HG03469 (cell line): ENCODE measurements around the gene SELENOM.
"Not testable (repeated sequence)": the region's sequence is repeated elsewhere in the genome, so short reads cannot be mapped to it uniquely, and the experiment has no call there.

Source experiments
- ATAC-seq: cut with Tn5 transposase; IDR thresholded peaks from one replicate; pipeline ENCODE4 v1.9.1; 2021; ENCODE audit warnings: mild to moderate bottlenecking, moderate library complexity, moderate number of reproducible peaks; ENCODE audit not compliant: unreplicated experiment

Gene SELENOM

DNA sequence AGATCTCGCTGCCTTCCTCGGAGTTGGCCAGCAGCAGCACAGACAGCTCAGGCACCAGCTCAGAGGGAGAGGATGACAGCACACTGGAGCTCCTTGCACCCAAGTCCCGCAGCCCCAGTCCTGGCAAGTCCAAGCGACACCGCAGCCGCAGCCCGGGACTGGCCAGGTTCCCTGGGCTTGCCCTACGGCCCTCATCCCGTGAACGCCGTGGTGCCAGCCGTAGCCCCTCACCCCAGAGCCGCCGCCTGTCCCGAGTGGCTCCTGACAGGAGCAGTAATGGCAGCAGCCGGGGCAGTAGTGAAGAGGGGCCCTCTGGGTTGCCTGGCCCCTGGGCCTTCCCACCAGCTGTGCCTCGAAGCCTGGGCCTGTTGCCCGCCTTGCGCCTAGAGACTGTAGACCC lies 26.5 kb upstream of the SELENOM start:
- no peak for ATAC-seq

GRCh38 chr22:31130873-31131272 lies 23.5 kb upstream of the SELENOM start:
- ATAC-seq, result no peak

DNA sequence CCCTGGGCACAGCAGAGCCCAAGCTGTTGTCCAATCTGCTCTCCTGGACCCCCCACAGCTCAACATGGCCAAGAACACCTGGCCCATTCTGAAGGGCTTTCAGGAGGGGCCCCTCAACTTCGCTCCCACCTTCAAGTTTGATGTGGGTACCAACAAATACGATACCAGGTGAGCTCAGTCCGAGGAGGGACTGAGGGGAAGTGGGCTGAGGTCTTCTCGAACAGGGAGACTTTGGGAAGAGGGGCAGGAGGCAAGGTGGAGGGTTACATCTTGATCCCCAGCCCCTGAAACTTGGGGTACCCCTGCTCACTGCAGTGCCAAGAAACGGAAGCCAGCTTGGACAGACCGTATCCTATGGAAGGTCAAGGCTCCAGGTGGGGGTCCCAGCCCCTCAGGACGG lies 20.8 kb upstream of the SELENOM start:
- ATAC-seq, result no peak

DNA sequence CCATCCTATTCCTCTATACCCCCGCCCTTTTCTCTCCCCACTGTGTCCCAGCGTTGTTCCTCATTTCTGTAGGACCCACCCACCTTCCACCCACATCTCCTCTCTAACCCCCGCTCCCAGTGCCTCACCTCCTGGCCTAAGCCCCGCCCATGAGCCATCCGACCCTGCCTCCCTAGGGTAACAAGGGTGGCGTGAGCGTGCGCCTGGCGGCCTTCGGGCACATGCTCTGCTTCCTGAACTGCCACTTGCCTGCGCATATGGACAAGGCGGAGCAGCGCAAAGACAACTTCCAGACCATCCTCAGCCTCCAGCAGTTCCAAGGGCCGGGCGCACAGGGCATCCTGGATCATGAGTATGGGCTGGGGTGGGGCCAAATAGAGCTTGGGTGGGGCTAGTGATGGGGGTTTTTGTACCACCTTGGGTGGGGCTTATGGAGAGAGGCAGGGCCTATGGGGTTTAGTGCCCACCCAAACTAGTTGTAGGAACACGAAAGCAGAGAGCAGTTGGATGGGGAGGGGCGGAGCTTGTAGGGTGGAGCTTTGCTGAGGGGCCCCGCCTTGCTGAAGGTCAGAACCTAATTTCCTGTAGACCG lies 19.9 kb upstream of the SELENOM start:
- ATAC-seq, result no peak

DNA sequence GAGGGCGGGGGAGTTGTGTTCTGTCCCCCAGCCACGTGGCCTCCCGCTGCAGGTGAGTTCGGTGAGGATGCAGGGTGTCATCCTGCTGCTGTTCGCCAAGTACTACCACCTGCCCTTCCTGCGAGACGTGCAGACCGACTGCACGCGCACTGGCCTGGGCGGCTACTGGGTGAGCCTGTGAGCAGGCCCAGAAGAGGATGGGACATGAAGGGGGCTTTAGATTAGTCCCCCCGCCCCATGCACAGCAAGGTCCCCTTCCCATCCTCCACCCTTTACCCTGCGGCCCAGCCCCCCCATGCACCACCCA lies 19.5 kb upstream of the SELENOM start:
- no peak for ATAC-seq

GRCh38 chr22:31126128-31126868 lies 18.9 kb upstream of the SELENOM start:
- no peak for ATAC-seq

DNA sequence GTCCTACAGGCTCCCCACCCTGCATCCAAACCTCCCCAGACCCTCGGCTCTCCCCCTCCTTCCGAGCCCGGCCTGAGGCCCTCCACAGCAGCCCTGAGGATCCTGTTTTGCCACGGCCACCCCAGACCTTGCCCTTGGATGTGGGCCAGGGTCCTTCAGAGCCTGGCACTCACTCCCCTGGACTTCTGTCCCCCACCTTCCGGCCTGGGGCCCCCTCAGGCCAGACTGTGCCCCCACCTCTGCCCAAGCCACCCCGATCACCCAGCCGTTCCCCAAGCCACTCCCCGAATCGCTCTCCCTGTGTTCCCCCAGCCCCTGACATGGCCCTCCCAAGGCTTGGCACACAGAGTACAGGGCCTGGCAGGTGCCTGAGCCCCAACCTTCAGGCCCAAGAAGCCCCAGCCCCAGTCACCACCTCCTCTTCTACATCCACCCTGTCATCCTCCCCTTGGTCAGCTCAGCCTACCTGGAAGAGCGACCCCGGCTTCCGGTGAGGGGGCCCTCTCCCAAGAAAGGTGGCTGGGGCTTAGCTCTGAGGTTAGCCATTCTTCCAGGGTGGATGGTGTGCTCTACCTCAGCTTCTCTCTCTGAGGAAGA lies 18.3 kb upstream of the SELENOM start:
- ATAC-seq, result no peak

GRCh38 chr22:31124811-31125465 lies 17.6 kb upstream of the SELENOM start:
- no peak for ATAC-seq

DNA sequence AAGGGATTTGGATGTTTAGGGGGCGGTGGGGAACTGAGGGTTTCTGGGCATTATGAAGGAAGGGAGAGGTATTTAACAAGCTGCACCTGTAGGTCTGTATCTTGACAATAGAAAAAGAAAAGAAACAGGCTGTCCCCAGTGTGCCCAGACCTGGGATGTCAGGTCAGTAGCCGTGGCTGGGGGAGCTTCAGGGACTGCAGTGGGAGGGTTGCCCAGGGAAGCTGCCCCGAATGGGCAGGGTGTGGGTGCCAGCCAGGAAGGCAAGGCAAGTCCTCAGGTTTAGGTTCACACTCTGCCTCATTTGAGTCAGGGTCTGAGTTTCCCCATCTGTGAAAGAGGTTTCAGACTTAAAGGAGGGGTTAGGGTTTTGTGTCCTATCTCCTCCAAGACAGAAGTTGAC lies 16.9 kb upstream of the SELENOM start:
- no peak for ATAC-seq

- ATAC-seq, result no peak
Measured at GRCh38 chr22:31123292-31123602, 15.9 kb upstream of the SELENOM start.

DNA sequence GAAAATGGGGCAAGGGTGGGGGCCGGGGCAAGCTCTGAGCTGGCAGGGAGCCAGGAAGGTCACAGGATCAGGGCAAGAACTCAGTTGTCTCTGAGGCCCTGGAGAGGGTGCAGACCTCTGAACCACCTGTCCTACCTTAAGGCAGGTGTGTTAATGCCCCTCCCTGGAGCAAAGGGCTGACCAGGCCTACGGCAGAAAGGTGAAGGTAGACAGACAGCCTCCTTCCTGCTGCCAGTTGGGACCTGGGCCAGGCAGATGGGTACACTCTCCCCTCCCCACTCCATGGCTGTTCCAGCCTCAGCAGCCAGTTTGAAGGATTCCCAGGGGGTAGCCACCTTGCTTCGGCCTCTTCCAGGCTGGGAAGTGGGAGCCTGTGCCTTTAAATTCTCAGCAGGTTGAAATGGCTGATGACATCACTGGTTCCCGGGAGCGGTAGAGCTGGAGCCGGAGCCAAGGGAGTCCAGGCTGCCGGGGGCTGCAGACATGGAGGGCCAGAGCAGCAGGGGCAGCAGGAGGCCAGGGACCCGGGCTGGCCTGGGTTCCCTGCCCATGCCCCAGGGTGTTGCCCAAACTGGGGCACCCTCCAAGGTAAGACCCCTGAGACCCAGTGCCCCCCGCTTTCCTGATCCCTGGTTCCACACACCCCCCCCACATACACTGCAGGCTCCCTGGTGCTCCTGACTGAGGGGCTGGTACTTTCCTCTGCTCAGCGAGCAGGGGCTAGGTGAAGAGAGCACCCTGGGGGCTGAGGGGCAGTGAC lies 15.3 kb upstream of the SELENOM start, which contains the start of gene INPP5J:
INPP5J (plus strand) TSS at position 435 of the 760 bp plus-strand sequence; CDS start at position 484, 49 bp downstream.
- no peak for ATAC-seq

DNA sequence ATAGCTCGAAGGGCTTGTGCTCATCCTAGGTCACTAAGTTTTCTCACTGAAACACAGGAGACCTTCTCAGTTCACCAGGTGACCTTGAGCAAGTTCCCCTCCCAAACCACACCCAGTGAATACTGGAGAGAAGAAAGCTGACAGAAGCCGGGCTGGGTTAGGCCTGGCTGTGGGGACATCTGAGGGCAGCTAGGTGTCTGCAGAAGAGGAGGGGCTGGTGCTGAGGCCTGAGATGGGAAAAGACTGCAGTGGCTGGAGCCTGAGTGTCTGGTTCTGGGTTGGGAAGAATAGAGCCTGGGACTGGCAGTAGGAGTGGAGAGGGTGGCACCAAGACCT lies 14.8 kb upstream of the SELENOM start:
- no peak for ATAC-seq

DNA sequence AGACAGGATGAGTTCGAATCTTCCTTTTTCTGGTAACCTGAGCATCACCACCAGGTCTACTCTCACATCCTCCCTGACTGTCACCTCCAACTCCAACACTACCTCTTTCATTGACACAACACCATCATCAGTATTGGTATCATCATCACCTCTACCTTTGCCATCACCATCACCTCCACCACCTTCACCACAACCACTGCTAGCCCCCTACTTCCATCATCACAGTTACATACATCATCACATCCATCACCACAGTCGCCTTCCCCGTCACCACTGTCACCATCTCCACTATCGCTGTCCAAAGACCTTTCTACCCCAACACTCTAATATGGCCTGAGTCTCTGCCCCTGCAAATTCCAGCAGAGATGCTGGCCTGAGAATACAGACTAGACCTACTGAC lies 14.0 kb upstream of the SELENOM start:
- ATAC-seq, result no peak

GRCh38 chr22:31120642-31121041 lies 13.3 kb upstream of the SELENOM start:
- no peak for ATAC-seq

DNA sequence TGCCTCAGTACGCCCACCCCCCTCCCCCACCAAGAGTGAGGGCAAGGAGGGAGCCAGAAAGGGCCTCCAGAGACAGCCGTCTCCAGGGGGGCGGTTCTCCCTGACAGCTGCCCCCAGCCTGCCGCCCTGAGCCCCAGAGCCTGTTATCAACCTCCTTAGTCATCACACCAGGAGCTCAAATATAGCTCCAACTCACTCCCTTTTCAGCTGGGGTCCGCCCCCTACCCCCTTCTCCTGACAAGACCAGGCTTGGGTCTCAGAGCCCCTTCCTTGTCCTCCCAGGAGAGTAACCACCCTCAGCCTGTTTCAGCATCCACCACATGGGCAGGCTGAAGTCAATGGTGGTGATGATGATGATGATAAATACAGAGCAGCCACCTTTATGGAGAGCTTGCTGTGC lies 12.9 kb upstream of the SELENOM start:
- ATAC-seq, result no peak

DNA sequence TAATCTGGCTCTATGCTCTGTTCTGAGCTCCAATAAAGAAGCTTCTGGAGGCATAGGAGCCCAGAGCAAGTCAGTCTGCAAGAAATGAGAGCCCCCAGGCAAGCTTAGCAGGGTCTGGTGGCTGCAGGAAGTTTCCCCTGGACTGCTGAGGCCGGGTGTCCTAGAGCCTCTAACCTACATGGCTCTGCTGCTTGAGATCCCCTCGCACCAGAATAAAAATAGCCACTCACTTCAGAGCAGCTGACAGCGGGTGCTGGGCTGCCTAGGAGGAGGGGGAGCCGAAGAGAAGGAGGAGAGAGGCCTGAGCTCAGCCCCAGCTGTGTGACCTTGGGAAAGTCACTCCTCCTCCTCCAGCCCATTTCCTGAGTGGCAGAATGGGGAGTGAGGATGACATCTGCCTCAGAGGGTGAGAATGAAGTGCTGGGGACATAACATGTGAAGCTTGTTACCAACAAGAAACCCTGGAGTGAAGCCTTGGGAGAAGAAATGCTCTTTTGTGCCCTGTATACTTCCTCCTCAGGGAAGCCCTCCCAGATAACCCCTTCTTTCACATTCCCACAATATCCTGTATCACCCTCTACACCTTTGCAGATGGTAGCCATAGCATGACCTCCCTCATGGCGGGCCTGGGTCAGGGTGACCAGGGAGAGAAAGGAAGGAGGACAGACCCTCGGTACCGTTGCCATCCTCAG lies 11.8 kb upstream of the SELENOM start:
- ATAC-seq, result no peak

DNA sequence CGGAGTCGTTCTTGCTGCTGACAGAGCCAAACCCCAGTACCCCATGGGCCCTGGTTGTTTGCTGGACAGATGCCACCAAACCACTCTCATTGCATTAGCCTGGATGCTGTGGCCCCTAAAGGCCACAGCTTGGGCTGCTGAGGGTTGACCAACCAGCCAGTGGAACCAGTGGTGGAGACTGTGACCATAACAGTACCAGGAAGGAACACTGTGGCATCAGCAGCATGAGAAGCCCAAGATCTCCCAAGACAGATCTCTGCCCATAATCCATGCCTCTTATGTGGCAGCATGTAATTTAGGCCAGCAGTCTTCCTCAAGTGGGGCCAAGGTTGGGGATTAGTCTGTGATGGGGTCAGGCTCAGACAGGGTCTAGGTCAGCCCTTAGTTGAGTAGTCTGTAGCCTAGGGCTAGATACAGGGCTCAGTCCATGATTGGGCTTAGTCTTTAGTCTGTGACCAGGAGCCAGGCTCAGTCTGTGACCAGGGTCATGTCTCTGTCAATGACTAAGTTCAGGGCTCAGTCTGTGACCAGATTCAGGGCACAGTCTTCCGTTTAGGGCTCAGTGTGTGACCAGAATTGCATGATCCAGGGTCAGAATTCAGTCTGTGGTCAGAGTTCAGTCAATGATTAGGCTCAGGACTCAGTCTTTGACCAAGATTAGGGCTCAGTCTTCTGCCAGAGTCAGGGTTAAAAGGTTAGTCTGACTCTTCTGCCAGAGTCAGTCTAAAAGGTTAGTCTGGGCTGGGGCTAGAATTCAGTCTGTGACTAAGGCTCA lies 10.9 kb upstream of the SELENOM start:
- ATAC-seq, result no peak

DNA sequence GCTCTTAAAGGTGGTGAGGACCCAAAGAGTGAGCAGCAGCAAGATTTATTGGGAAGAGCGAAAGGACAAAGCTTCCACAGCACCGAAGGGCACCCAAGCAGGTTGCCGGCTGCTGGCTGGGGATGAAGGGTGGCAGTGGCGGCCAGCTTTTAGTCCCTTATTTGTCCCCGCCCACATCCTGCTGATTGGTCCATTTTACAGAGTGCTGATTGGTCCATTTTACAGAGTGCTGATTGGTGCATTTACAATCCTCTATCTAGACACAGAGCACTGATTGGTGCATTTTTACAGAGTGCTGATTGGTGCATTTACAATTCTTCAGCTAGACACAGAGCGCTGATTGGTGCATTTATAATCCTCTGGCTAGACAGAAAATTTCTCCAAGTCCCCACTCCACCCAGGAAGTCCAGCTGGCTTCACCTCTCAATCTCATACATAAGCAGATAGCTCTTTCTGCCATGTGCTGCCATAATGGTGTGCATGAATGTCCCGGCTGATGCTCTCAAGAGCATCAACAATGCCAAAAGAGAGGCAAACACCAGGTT lies 5.3 kb upstream of the SELENOM start:
- not testable (repeated sequence) for ATAC-seq

DNA sequence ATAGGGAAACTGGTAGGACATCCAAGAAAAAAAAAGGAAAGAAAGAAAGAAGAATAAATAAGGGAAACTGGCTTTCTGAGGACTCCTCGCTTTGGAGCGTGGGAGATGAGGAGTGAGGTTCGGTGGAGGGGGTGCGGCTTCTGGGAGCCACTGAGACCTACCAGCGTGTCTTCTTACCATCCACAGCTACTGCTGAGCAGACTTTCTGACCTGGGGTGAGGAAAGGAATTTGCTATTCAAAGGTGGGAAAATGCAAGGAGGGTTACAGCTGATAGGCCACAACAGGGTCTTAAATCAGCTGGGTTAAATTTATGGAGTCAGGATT lies 488 bp upstream of the SELENOM start:
- no peak for ATAC-seq

GRCh38 chr22:31106731-31107177 lies 614 bp downstream of the SELENOM start:
- ATAC-seq, result no peak
